HG03025 (cell line): ENCODE results near the gene PNPLA2.
A peak's percentile ranks its signal among the peaks of the same experiment; 100 is the strongest.

Experiments
- ATAC-seq: cut with Tn5 transposase; IDR thresholded peaks from one replicate; pipeline ENCODE4 v1.9.1; 2021; ENCODE audit warnings: mild to moderate bottlenecking, moderate library complexity; ENCODE audit not compliant: unreplicated experiment, low FRiP score

The PNPLA2 gene

DNA sequence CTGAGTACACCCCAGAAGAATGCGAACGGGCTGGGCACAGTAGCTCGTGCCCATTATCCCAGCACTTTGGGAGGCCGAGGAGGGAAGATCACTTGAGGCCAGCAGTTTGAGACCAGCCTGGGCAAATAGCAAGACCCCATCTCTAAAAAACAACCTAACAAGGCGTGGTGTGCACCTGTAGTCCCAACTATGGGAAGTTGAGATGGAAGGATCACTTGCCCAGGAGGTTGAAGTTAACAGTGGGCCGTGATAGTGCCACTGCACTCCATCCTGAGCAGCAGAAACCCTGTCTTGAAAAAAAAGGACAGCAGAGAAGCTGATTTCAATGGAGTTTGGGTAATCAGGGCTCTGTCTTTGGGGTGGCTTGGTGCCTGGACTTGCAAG, 5.7 kb upstream of the PNPLA2 start:
- no peak for ATAC-seq

DNA sequence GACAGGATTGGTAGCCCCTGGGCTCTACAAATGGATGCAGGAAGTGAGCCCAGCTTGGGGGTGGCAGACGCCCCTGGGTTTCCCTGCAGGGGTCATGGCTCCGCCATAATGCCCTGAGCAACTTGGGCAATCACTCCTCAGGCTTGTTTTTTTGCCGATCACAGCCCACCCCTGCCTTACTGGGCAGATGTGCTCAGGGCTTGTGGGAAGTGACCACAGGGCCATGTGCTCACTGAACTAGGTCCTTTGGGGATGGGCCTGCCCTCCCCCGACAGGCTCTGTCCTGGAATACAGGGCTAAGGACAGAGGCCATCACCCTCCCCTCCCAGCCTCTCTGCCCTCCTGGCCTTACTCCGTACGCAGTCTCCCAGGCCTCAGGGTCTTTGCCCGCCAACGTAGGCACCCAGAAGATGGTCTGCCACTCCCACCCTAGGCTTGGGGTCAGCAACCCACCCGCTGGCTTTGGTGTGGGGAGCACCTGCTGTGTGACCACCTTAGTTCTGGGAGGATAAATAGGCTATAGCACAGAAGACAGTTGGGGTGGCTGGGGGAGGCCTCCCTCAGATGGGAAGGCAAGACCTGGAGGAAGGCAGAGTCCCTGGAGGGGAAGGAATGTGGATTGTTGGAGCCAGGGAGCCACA, 5.1 kb upstream of the PNPLA2 start:
- ATAC-seq: no peak

DNA sequence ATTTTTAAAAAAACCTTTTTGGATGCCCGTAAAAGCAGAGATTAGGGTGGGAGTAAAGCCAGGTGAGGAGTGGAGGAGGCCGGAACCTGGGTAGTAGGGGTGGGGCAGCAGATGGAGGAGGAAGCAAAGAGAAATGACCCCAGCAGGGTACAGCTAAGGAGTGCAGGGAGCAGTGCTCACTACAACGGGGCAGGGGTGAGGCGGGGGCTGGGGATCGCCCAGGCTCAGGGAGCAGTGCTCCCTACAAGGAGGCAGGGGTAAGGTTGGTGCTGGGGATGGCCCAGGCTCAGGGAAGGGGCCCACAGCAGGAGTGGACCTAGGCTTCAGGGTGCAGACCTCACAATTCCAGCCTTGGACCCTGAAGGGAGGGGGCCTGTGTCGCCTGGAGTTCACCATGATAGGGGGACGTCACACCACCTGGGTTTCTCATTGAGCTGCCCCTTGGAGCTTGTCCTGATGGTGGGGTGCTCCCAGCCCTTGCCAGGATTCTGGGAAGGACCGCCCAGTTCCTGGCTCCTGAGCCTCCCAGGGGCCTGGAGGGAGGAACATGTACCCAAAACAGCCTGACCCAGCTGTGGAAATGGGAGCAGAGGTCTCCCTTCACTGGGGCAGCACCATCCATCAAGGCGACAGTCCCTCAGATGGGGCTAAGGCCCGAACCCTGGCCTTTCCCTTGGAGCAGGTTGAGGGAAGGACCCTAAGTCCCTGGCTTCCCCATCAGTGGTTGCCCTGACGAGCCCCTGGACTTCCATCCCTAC, 2.9 kb upstream of the PNPLA2 start:
- no peak for ATAC-seq

DNA sequence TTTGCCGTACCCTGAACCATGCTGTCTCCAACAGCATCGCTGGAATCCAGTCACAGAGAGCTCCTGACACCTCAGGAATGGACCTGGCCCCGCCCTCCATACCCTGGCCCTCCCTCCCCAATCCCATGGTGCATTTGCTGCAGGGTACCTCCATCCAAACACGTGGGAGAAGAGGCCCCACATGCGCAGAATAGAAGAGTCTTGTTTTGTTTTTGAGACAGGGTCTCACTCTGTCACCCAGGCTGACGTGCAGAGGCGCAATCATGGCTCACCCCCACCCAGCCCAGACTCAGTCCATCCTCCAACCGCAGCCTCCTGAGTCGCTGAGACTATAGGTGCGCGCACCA, 2.3 kb upstream of the PNPLA2 start:
- ATAC-seq: no peak

DNA sequence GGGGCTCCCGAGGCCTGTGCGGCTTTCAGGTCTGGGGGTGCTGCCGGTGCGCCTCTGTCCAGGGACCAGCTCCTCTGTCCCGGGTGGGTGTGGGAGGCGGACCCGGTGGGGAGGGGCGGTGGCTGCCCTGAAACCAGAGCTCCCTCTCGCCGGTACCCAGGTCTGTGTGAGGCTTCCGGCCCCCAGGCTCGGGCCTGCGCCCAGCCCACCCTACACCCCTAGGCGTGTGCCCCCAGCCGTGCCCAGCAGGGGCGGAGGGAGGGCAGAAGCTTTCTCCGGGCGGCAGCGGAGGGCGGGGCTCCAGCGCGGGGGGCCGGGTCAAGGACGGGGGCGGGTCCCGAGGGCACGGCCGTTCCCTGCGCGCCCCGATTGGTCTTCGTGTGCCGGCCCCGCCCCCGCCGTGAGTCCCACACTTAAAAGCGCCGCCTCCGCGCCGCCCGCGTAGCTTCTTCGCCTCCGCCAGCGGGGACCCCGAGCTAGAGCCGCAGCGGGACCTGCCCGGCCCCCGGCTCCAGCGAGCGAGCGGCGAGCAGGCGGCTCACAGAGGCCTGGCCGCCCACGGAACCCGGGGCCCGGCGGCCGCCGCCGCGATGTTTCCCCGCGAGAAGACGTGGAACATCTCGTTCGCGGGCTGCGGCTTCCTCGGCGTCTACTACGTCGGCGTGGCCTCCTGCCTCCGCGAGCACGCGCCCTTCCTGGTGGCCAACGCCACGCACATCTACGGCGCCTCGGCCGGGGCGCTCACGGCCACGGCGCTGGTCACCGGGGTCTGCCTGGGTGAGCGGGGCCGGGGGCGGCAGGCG, 616 bp downstream of the PNPLA2 start:
- ATAC-seq: peak; percentile 72

DNA sequence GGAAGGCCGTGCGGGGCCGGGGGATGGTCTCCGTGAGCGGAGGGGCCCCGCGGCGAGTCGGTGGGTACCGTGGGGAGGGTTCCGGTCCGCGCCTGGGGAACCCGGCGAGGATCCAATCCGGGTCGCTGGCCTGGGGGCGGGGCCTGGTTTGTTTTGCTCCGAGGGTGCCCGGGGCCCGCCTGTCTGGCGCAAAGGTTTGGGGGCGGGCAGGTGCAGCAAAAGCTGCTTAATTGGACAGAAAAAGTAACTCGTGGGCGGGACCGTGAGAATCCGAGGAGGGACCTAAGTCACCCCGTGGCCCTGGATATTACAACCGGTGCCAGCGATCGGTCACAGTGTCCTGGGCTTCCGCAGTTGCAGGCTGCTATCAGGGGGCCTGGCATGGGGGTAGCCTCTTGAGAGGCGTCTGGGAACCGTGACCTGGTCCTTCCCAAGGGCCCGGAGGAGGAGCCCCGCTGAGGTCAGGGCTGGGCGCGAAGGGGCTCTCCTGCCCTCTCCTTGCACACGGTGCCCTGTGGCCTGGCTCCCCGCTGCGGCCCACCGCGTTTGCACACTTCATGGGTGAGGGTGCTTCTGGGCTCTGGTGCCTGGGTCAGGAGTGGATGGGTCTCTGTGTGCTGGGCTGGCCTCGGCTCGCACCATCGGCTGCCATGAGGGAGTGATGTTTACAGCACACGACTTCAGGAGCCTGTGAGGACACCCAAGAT, 1.4 kb downstream of the PNPLA2 start:
- ATAC-seq: peak; percentile 49

DNA sequence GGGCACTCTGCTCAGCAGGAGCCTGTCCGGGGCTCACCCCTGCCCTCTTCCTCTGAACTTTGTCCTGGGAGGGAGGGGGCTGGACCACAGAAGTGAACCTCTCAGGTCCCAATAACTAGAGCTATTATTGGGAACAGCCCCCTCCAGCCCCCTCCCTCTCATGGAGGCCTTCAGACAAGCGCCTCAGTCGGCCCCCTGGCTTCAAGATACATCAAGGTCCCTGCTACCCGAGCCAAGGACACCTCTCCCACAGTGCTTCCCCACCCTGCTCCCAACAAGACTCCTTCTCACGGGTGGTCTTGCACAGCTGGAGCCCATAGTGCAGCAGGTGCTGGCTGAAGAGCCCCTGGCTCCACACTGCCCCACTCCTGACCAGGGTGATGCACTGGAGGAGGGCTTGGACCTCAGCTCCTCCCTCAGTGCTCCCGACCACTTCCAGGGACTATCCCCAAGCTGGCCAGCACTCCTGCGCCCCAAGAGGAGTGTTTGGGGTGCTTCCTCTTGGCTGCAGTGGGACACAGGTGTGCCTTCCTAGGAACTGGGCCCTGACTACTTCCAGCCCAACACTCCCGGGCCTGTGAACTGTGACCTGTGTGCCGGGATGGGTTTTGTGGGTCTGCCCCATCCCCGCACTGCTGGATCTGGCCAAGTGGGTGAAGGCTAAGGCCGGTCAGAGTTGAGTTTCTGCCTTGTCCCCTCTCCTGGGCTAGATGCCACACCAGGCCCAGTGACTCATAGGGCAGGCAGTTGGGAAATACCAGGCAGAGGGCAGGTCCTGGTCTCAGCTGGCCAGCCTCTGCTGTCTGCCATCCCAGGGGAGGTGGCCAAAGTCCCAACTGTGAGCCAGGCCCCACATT, 2.2 kb downstream of the PNPLA2 start:
- ATAC-seq: no peak

DNA sequence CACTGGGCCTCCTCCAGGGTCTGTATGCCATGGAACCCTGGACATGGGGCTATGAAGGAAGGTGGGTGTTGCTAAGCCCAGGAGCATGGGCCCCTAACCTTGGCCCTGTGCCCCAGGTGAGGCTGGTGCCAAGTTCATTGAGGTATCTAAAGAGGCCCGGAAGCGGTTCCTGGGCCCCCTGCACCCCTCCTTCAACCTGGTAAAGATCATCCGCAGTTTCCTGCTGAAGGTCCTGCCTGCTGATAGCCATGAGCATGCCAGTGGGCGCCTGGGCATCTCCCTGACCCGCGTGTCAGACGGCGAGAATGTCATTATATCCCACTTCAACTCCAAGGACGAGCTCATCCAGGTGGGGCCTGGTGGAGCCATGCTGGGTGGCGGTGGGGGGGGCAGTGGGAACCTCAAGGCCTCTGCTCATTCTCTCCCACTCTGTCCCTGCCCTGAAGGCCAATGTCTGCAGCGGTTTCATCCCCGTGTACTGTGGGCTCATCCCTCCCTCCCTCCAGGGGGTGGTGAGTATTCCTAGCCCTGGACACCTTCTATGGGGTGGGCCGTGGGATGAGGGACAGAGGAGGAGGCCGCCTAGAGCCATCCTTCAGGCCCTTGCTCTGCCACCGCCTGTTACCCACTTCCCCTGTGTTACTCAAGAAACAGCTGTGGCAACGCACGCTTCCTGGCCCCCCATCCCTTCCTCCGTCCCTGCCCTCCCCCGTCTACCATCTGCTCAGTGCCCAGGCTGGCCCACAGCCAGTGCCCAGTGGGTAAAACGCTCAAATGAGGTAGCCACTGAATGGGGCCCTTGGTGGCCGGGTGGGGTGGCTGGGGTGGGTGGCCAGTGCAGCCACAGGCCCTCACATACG, 3.0 kb downstream of the PNPLA2 start:
- ATAC-seq: no peak

DNA sequence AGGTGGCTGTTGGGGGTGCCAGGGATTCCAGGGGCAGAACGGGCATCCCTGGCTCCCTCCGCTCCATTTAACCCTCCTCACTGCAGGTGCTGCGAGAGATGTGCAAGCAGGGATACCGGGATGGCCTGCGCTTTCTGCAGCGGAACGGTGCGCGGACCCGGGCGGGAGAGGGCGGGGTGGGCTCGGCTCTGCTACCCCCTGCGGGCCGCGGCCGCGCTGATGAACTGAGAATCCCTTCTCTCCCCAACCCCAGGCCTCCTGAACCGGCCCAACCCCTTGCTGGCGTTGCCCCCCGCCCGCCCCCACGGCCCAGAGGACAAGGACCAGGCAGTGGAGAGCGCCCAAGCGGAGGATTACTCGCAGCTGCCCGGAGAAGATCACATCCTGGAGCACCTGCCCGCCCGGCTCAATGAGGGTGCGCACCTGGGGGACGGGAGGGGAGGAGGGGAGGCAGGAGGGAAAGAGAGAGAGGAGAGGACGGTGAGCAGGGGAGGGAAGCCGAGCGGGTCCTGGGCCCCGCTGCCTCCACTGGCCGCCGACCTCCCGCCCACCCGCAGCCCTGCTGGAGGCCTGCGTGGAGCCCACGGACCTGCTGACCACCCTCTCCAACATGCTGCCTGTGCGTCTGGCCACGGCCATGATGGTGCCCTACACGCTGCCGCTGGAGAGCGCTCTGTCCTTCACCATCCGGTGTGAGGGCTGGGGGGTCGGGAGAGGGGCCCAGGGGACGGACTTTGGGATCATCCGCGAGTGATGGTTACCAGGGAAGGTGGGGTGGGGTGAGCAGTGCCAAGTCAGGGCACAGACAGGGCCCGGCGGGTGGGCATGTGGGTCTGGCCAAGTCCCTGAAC, 5.0 kb downstream of the PNPLA2 start:
- no peak for ATAC-seq

DNA sequence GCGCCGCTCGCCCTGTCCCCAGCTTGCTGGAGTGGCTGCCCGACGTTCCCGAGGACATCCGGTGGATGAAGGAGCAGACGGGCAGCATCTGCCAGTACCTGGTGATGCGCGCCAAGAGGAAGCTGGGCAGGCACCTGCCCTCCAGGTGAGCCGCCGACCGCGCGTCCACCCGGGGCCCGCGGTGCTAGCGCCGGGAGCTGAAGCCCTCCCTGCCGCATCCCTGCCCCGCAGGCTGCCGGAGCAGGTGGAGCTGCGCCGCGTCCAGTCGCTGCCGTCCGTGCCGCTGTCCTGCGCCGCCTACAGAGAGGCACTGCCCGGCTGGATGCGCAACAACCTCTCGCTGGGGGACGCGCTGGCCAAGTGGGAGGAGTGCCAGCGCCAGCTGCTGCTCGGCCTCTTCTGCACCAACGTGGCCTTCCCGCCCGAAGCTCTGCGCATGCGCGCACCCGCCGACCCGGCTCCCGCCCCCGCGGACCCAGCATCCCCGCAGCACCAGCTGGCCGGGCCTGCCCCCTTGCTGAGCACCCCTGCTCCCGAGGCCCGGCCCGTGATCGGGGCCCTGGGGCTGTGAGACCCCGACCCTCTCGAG, 5.7 kb downstream of the PNPLA2 start:
- ATAC-seq: no peak

DNA sequence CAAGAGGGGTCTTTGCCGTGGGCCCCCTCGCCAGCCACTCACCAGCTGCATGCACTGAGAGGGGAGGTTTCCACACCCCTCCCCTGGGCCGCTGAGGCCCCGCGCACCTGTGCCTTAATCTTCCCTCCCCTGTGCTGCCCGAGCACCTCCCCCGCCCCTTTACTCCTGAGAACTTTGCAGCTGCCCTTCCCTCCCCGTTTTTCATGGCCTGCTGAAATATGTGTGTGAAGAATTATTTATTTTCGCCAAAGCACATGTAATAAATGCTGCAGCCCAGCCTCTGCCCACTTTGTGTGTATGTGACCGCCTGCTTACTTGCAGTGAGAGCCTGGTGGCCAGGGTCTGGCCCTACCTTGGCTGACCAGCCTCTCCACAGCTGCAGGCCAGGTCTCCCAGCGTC, 6.2 kb downstream of the PNPLA2 start:
- ATAC-seq: no peak

DNA sequence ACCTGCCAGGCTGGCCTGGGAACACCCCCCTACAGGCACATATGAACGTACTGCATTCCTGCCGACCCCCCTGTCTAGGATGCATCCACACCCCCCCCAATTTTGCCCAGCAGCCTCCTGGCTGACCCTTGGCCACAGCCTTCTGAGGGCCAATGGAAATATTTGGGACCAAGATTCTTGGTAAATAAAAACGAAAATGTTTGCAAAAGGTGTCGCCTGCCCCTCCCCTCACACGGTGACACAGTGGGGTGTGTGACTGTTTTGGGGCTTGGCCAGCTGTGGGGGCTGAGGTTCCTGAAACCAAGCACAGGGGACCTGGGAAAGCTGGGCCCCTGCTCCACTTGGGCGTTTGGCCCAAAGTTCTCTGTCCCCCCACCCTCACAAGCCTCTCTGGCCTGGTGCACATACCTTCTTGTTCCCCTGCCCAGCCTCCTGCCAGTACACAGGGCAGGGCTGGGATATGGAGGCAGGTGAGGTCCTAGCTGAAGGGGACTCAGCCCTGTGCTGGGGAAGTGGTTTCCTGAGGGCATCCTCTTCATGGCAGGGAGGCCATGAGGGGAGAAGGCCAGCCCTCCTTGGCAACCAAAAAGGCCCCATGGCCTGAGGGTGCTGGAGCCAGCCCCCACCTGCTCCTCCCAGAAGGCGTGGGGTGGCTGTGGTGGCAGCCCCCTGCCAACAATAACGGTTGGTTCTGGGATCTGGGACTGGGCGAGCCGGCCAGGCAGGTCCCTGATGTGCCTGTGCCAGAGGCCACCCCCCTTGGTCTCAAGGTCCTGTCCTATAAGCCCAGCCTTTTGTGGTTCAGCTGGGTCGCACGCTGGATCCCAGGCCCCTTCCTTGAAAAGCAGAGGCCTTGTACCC, 6.9 kb downstream of the PNPLA2 start:
- ATAC-seq: no peak

DNA sequence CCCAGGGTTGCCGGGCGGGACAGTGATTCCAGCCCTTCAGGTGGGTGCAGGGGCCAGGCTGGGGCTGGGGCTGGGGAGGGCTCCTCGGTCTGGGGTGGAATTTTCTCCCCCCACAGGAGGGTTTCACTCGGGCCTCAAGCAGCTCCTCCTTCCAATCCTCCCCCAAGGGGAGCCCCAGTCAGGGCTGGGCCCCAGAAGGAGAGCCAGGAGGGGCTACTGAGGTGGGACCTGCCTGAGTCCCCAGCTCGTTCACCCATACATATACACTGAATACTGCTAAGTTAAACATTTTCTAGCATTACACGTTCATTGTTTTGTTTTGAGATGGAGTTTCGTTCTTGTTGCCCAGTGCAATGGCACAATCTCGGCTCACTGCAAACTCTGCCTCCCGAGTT, 7.5 kb downstream of the PNPLA2 start:
- ATAC-seq: no peak

DNA sequence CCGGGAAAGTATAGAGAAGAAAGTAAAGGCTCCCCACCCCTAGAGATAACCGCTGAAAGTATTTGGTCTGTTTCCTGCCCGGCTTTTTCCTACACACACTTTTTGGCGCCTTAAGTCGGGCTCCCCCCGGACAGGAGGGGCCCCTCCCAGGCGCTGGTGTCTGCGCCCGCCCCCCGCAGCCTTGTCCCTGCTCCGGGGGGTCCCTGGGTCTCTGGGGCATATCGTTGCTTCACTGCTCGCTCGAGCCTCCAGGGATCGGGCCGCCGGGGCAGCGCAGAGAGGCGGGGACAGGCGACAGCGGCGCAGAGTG, 8.1 kb downstream of the PNPLA2 start:
- ATAC-seq: no peak

DNA sequence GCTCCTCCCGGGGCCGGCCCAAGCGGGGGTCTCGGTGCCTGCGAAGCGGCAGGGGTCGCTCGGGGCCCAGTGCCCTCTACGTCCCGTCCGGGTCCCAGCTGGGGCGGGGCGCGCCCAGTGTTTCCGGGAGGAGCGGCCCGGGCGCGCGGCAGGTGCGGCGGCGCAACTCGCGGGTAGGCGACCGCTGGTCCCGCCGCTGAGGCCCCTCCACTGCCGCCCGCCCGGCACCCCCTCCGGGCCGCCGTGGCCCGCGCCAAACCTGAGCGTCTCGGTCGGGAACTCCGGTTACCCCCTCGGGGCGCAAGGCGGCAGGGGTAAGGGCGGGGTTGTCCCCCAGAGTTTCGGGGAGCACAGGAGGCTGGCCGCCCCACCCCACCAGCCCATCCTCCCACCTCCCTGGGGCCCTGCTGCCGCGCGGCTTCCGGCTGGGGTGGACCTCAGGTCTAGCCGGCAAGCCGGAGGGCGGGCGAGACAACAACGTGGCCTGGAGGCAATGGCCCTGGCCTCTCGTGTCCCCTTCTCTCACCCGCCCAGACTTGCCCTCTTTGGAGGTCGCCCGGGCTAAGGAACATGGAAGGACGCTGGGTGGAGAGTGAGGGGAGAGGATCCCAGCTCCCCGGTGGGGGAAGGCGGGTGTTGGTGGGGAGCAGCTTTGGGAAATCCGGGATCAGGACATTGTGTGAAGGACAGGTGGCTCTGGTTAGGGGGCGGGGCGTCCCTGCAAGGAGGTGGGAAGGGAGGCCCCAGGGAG, 8.6 kb downstream of the PNPLA2 start:
- ATAC-seq: peak; percentile 27

DNA sequence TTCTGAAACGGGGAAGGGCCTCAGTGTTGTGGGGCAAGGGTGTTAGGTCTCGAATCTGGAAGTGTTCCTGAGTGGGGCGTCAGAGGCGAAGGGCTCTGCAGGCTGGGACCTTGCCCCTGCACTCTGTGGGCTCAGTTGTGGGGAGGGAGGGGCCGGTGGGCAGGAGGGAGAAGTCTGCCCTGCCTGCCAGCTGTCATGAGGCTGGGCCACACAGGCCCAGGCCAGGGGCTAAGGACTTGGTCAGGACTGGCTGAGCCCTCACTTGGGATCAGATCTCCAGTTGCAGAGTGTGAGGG, 9.1 kb downstream of the PNPLA2 start, which contains the start of gene CRACR2B:
Gene CRACR2B (plus strand): TSS at position 23 of the 296 bp plus-strand sequence. CDS start 689 bp downstream, outside the sequence.
- ATAC-seq: no peak
